ENCODE results near the gene KCNK2.

DNA sequence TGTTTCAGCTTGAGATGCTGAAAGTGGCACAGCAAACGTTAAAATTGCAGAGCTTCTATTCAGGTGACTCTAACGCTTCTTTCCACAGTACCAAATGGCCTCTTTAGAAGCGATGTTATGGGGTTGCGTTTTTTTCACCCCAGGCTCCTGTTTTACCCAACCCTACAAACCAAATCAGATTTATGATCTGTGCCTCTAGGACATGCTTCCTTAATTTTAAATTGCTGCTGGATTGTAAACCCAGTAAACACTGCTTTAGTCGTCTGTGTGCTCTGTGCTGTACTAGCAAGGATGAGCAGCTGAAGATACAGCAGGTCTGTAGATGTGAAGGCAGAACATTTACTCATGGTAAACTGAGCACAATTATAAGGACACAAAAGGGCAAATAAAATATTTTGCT, 13.0 kb downstream of the KCNK2 start:
- no peak for TF ChIP-seq EZH2phosphoT487 (IDR thresholded peaks at IDR 0.05; ENCODE audit: borderline replicate concordance, low read length)
- TF ChIP-seq, protein P1, sequence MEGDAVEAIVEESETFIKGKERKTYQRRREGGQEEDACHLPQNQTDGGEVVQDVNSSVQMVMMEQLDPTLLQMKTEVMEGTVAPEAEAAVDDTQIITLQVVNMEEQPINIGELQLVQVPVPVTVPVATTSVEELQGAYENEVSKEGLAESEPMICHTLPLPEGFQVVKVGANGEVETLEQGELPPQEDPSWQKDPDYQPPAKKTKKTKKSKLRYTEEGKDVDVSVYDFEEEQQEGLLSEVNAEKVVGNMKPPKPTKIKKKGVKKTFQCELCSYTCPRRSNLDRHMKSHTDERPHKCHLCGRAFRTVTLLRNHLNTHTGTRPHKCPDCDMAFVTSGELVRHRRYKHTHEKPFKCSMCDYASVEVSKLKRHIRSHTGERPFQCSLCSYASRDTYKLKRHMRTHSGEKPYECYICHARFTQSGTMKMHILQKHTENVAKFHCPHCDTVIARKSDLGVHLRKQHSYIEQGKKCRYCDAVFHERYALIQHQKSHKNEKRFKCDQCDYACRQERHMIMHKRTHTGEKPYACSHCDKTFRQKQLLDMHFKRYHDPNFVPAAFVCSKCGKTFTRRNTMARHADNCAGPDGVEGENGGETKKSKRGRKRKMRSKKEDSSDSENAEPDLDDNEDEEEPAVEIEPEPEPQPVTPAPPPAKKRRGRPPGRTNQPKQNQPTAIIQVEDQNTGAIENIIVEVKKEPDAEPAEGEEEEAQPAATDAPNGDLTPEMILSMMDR (IDR thresholded peaks at IDR 0.05; ENCODE audit: low read depth, low read length, poor library complexity, severe bottlenecking), result no peak
